Neural cell (in vitro differentiated cells): ENCODE data around the gene CREM.

ENCODE experiments used
- MXI1 ChIP-seq: fragments of 450-650 bp; conservative IDR thresholded peaks from 2 replicates; pipeline ENCODE4 v1.6.1; 2014; ENCODE audit warnings: antibody characterized with exemption, mild to moderate bottlenecking; ENCODE audit not compliant: poor library complexity, severe bottlenecking
- SMC3 ChIP-seq: fragments of 450-650 bp; conservative IDR thresholded peaks from 2 replicates; pipeline ENCODE4 v1.6.1; 2014; ENCODE audit warnings: antibody characterized with exemption, mild to moderate bottlenecking, moderate library complexity; ENCODE audit not compliant: poor library complexity

DNA sequence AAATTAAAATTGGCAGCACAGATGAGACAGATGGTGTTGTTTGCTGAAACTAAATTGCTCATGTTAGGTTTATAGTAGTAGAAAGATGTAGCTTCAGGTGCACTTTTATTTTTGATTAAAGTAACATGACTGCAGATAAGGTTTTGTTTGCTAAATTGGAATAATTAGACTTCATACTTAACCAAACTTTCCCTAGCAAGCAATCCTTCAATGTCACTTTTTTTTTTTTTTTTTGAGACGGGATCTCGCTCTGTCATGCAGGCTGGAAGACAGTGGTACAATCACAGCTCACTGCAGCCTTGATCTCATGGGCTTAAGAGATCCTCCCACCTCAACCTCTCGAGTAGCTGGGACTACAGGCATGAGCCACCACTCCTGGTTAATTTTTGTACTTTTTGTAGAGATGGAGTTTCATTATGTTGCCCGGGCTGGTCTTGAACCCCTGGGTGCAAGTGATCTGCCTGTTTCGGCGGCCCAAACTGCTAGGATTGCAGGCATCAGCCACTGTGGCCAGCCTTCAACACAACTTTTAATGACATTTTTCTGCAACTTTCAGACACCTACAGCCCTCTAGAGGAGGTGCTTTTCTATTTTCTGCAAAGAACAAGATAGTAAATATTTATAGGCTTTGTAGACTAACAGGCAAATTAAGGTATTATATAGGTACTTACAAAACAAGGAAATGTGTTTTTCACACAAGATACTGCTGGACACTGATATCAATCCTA lies 124.9 kb downstream of the CREM start:
- TF ChIP-seq MXI1 (no peak), SMC3 (no peak)
